Measurements from ENCODE around the gene CABYR.
A peak's percentile ranks its signal among the peaks of the same experiment; 100 is the strongest.

The CABYR gene, protein sequence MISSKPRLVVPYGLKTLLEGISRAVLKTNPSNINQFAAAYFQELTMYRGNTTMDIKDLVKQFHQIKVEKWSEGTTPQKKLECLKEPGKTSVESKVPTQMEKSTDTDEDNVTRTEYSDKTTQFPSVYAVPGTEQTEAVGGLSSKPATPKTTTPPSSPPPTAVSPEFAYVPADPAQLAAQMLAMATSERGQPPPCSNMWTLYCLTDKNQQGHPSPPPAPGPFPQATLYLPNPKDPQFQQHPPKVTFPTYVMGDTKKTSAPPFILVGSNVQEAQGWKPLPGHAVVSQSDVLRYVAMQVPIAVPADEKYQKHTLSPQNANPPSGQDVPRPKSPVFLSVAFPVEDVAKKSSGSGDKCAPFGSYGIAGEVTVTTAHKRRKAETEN

GRCh38 chr18:24138789-24139616, at the start of gene CABYR:
TSS of gene CABYR (plus strand) at chr18:24139062. CDS start at chr18:24143115, 4,053 bp downstream.
- peak; percentile 39 to 64 for DNase-seq (ENCODE audit: low read depth in 2 of 2)

DNA sequence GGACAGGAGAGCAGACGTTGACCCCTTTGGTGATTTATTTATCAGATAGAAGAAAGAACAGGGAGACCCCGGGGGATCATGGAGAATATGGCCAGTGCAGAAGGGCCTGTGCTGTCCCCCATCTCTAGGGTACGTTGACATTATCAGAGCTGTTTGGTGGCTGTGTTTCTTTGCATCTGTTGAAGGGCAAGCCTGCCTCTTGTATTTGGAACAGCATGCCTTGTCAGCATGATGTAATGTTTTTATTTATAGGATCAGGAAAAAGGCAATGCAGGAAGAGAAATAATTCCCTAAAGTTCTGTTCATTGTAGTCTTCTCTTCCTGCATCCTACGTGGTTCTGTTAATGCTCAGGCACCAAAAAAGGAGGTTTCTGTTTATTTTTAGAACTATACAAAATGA, 49.8 kb upstream of the CABYR start:
- no peak for DNase-seq (ENCODE audit: low read depth in 2 of 2)

DNA sequence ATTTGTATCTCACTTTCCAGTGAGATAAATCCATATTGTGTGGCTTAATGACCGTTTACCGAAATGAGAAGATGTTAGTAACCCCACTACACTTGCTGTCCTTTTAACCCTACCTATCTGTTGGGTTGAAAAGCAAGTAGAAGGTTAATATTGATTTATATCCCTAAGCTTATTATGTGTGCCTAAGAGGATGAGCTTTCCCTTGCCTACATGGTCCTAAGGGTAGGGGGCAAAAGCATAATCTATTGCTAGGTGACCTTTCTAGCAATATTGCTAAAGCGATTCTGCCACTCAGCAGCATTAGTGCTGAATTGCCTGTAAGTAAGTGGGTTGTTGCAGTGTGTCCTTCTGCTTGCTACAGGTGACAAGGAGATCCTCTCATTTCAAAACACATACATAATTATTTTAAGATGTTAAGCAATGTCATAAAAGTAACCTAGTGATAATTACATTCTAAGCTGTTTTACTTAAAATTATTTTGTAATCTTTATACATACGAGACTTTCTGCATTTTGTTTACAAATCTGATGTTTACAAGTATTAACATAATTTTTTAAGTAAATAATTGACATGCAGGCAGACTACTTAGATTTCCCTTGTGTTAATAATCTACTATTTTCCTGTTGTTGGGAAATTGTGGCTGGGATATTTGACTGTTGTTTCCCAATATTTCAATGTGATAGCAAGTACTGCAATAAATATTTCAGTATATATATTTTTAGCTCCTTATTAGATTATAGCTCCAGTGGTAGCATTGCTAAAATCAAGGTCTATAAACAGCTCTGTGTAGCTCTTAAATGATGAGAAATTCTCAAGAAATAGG, 49.1 kb upstream of the CABYR start:
- no peak for DNase-seq (ENCODE audit: low read depth in 2 of 2)

DNA sequence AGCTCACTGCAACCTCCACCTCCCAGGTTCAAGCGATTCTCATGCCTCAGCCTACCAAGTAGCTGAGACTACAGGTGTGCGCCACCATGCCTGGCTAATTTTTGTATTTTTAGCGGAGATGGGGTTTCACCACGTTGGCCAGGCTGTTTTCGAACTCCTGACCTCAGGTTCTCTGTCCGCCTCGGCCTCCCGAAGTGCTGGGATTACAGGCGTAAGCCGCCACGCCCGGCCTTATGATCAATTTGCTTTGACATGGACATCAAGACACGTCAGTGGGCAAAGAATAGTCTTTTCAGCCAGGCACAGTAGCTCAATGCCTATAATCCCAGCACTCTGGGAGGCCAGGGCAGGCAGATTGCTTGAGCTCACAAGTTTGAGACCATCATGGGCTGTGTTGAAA, 48.0 kb upstream of the CABYR start:
- DNase-seq (ENCODE audit: low read depth in 2 of 2), result no peak

DNA sequence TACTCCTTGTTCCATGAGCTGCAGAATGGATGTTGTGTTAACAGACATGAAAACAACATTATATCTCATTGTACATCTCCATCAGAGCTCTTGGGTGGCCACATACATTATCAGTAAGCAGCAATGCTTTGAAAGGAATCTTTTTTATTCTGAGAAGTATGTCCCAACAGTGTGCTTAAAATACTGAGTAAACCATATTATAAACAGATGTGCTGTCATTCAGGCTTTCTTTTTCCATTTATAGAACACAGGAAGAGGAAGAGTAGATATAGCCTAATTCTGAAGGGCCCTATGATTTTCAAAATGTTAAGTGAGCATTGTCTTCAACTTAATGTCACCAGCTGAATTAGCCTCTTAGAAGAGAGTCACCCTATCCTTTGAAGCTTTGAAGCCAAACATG, 44.3 kb upstream of the CABYR start:
- no peak for DNase-seq (ENCODE audit: low read depth in 2 of 2)

GRCh38 chr18:24095976-24096375, 42.9 kb upstream of the CABYR start:
- DNase-seq (ENCODE audit: low read depth in 2 of 2), result no peak

DNA sequence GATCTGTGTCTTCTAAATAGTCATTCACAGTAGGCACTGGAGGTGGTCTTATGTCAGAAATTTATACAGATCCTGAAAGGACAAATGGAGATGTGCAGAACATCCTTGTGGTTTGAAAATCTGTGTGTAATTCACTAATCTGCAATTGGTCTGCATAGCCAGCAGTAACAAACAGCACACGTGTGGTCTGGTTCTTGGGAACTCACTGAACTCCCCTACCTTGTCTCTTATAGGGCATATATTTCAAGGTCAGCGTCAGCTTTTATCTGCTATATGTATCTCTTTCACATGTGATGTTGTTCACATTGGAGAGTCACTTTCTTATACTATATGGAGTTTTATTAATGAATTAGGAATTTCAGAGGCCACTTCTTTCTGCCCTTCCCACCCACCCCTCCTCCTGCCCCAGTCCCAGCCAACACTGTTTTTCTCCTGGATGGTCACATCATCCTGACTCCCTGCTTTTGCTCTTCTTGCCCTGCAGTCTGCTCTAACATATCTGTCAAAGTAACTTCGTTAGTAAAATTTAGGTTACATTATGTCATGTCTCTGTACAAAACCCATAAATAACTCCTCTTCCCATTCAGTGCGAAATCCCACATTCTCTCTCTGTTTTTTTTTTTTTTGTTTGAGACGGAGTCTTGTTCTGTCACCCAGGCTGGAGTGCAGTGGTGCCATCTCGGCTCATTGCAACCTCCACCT, 35.4 kb upstream of the CABYR start:
- DNase-seq (ENCODE audit: low read depth in 2 of 2), result no peak

DNA sequence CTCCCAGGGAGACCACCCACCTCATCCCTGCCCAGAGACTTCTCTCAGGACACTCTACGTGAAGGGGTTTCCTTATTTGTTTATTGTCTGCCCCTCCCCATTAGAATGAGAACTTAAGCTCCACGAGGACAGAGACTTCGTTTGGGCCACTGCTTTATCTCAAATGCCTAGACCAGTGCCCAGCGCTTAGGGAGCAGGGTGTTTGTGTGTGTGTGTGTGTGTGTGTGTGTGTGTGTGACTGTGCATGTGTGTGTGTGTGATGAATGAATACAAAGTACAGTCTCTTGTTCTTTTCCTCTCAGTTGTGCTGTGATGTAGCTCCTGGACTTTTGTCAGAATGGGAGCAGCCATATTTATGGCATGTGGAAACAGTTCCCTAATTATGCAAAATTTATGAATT, 34.4 kb upstream of the CABYR start:
- no peak for DNase-seq (ENCODE audit: low read depth in 2 of 2)

GRCh38 chr18:24108641-24109040, 30.2 kb upstream of the CABYR start:
- DNase-seq (ENCODE audit: low read depth in 2 of 2), result no peak

DNA sequence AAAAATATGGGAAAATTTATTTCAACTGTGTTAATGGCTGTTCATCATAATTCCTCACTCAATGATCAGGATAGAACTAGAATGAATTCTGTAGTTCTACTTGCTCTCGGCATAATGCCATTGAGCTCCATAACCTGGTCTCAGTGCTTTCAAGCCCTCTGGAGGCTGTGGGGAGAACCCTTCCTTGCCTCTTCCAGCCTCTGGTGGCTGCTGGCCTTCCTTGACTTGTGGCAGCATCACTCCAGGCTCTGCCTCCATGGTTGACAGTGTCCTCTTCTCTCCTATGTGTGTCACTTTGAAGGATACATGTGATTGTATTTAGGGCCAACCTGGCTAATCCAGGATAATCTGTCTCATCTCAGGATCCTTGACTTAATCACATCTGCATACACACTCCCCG, 26.9 kb upstream of the CABYR start:
- no peak for DNase-seq (ENCODE audit: low read depth in 2 of 2)

GRCh38 chr18:24112464-24112863, 26.4 kb upstream of the CABYR start:
- no peak for DNase-seq (ENCODE audit: low read depth in 2 of 2)

DNA sequence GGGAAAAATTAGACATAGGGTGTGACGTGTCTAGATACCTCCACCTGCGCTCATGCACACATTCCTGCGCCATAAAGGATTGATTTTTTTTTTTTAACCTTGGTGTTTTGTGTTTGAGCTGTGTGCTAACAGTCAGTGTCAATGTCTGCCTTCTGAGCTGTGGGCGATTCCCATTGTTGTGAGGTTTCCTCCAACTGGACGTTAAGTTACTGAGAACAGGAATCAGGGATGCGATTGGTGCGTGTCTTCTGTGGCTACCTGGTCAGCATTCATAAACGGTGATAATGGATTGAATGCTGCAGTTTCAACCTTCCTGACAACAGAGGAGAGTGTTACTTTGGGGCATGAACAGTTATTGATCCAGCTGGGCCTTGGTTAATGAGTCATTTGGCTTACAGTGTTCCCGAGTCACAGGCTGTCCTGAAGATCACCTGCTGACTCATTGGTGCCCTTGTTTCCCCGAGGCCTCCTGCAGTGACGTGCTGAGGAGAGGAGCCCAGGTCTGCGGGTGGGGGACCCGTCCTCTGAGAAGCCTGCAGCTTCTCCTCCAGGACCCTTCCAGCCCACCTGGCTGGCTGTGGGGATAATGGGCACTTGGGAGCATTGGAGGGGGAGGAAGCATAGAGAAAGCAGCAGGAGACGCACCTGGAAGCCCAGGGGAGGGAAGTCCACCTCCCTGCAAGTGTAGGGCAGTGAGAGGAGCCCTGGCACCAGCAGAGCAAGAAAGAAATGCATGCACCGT, 25.8 kb upstream of the CABYR start:
- no peak for DNase-seq (ENCODE audit: low read depth in 2 of 2)

- no peak for DNase-seq (ENCODE audit: low read depth in 2 of 2)
Observed at GRCh38 chr18:24114924-24115549, 23.8 kb upstream of the CABYR start.

DNA sequence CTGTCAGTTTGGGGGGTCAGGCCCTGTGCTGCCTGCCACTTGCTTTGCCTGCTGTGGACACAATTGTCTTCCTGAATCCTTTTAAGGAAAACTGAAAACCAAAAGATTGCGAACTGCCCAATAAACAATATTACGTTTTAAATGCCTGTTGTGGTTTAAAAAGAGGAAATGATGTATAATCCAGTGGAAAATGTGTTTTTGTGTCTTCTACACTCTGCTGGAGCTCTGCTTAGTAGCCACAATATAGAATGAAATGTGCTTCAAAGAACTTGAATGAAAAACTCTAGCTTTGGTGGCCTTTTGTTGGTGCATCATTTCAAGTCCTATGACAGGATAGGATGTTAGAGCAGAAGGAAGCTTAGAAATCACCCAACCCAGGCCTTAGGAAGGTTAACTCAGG, 23.2 kb upstream of the CABYR start:
- no peak for DNase-seq (ENCODE audit: low read depth in 2 of 2)

DNA sequence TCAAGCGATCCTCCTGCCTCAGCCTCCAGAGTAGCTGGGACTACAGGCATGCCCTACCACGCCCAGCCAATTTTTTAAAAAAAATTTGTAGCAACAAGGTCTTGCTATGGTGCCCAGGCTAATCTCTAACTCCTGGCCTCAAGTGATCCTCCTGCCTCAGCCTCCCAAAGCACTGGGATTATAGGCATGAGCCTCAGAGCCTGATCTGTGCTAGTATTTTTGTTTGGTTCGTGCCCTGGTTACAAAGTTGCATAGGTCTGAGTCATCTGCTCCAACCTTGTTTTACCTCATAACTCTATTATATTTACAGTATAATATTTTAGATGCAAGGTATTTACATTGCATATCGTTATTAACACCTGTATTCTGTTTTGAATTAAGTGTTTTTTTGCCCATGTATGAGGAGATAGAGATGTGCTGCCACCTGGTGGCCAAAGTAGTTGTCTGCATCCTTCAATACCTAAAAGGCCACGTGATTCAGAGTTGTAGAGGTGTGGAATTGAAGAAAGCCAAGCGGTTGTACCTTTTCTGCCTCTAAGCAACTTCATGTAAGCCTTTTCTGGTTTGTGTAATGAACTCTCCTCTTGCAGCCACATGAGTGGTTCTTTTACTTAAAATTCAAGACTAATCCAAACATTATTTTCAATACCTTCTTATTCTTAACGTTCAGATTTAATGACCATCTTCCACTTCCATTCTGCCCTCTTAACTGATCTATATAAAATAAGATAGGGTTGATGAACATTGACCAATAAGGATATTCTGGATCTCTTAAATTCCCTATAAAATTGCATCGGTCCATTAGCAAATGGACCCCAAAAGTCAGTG, 19.9 kb upstream of the CABYR start:
- peak; percentile 58 to 61 for DNase-seq (ENCODE audit: low read depth in 2 of 2)

GRCh38 chr18:24120676-24121075, 18.2 kb upstream of the CABYR start:
- DNase-seq (ENCODE audit: low read depth in 2 of 2), result no peak

DNA sequence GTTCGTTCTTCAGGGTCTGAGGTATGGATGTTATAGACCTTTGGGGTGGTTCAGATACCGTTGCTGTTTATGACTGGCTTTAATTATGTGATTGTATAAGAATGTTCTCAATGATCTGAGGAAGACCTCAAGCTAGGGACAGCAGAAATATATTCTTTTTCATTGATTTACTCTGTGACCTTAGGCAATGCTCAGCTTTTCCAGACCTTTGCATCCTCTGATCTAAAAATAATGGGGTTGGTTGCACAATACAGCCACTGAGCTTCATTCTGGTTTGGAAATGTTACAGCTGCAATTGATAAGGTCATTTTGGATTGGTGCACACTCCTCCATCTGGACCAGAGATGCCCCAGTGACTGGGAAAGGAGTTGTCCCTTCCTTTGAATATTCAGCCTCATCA, 17.2 kb upstream of the CABYR start:
- no peak for DNase-seq (ENCODE audit: low read depth in 2 of 2)

GRCh38 chr18:24126155-24126961, 12.5 kb upstream of the CABYR start:
- no peak for DNase-seq (ENCODE audit: low read depth in 2 of 2)

DNA sequence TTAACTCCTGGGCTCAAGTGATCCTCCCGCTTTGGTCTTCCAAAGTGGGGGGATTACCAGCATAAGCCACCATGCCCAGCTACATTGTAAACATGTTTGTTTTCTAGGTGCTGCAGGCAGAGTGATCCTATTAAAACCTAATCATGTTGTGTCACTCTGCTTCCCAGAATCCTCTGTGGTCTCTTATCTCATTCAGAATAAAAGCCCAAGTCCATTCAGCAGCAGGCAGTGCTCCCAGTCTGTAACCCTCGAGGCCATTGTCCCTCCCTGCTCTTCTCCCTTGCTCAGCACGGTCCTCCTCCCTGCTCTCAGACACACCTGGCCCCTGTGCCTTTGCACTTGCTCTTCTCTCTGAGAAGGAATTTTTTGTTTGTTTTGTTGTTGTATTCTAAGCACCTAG, 11.1 kb upstream of the CABYR start:
- no peak for DNase-seq (ENCODE audit: low read depth in 2 of 2)
